DOHH2 (cell line): Measurements from ENCODE around the gene ADGRB2.
A peak's percentile ranks its signal among the peaks of the same experiment; 100 is the strongest.

Experiments used
- H3F3A ChIP-seq: fragments of 200-600 bp; sonication (generic), shearing (Covaris generic); 2 replicates; pipeline ENCODE4 v1.6.0; 2016; ENCODE audit warnings: antibody characterized with exemption, mild to moderate bottlenecking; ENCODE audit not compliant: control insufficient read depth, insufficient read depth
- H3K27ac ChIP-seq: fragments of 200-600 bp; sonication (generic); 2 replicates; pipeline ENCODE4 v1.5.1; 2014; ENCODE audit warnings: low read depth, mild to moderate bottlenecking, low read length, moderate library complexity
- H3K27me3 ChIP-seq: fragments of 200-600 bp; sonication (generic); 2 replicates; pipeline ENCODE4 v1.6.1; 2014; ENCODE audit warnings: mild to moderate bottlenecking, low read length, mixed read lengths; ENCODE audit not compliant: control insufficient read depth
- H3K36me3 ChIP-seq: fragments of 200-600 bp; sonication (generic); 2 replicates; pipeline ENCODE4 v1.6.1; 2014; ENCODE audit warnings: mild to moderate bottlenecking, low read length, moderate library complexity, mixed read lengths; ENCODE audit not compliant: control insufficient read depth
- H3K4me1 ChIP-seq: fragments of 200-600 bp; sonication (generic); 2 replicates; pipeline ENCODE4 v1.6.1; 2014; ENCODE audit warnings: mild to moderate bottlenecking, low read length, mixed read lengths; ENCODE audit not compliant: control insufficient read depth
- H3K4me2 ChIP-seq: fragments of 200-600 bp; sonication (generic); 2 replicates; pipeline ENCODE4 v1.6.0; 2014; ENCODE audit warnings: mild to moderate bottlenecking, low read length, moderate library complexity
- H3K4me3 ChIP-seq: fragments of 200-600 bp; sonication (generic); 2 replicates; pipeline ENCODE4 v1.5.1; 2014; ENCODE audit warnings: mild to moderate bottlenecking, low read length, mixed read lengths
- H3K79me2 ChIP-seq: fragments of 200-600 bp; sonication (generic); 2 replicates; pipeline ENCODE4 v1.6.1; 2014; ENCODE audit warnings: mild to moderate bottlenecking, low read length, mixed read lengths; ENCODE audit not compliant: control insufficient read depth
- H3K9me2 ChIP-seq: fragments of 200-600 bp; sonication (generic); replicated peaks from 2 replicates; pipeline ENCODE4 v1.6.1; 2014; ENCODE audit warnings: mild to moderate bottlenecking, low read length, mixed read lengths; ENCODE audit not compliant: control insufficient read depth
- H3K9me3 ChIP-seq: fragments of 200-600 bp; sonication (generic); 2 replicates; pipeline ENCODE4 v1.6.1; 2014; ENCODE audit warnings: antibody characterized with exemption, low read length, mixed read lengths; ENCODE audit not compliant: control insufficient read depth, insufficient read depth
- H4K20me1 ChIP-seq: fragments of 200-600 bp; sonication (generic); 2 replicates; pipeline ENCODE4 v1.6.0; 2014; ENCODE audit warnings: low read depth, mild to moderate bottlenecking, antibody characterized with exemption, low read length, moderate library complexity; ENCODE audit not compliant: control insufficient read depth, insufficient read depth
- CTCF ChIP-seq: fragments of 200-600 bp; sonication (generic); IDR thresholded peaks from one replicate; pipeline ENCODE4 v1.5.1; 2014; ENCODE audit warnings: antibody characterized with exemption, mild to moderate bottlenecking, low read depth, low read length; ENCODE audit not compliant: poor library complexity, severe bottlenecking
- EZH2phosphoT487 ChIP-seq: fragments of 200-600 bp; sonication (generic); IDR thresholded peaks from 2 replicates; pipeline ENCODE4 v1.6.1; 2017; ENCODE audit warnings: borderline replicate concordance, mild to moderate bottlenecking, antibody characterized with exemption, low read length, moderate library complexity, mixed read lengths

The ADGRB2 gene

GRCh38 chr1:31788138-31788824 is 24.1 kb upstream of the ADGRB2 start:
- peaks cover 10% of the 10 kb centered on the region for H3K27me3 ChIP-seq
- H3K4me2 ChIP-seq: peak overlapping the region; percentile 99
- no peaks in the 10 kb centered on the region for H3K79me2 ChIP-seq
- H3K9me3 ChIP-seq: no peaks in the 10 kb centered on the region
- no peaks in the 10 kb centered on the region for H3K36me3 ChIP-seq
- no peaks in the 10 kb centered on the region for H4K20me1 ChIP-seq
- no peaks in the 10 kb centered on the region for H3K9me2 ChIP-seq
- TF ChIP-seq CTCF: no peak
- TF ChIP-seq EZH2phosphoT487: no peak
- peaks cover 6% of the 10 kb centered on the region; the same call in 1 of the 2 replicates for H3F3A ChIP-seq
- H3K4me3 ChIP-seq: peak overlapping the region; percentile 82
- H3K4me1 ChIP-seq: peaks cover 42% of the 10 kb centered on the region
- H3K27ac ChIP-seq: peak overlapping the region; percentile 64

- no peaks in the 10 kb centered on the region for H4K20me1 ChIP-seq
- TF ChIP-seq CTCF (no peak), EZH2phosphoT487 (no peak)
- no peaks in the 10 kb centered on the region for H3K9me3 ChIP-seq
- H3K27ac ChIP-seq: peak overlapping the region; percentile 64; the same call in 1 of the 2 replicates
- no peaks in the 10 kb centered on the region for H3K9me2 ChIP-seq
- peak overlapping the region; percentile 99 for H3K4me2 ChIP-seq
- H3K79me2 ChIP-seq: no peaks in the 10 kb centered on the region
- peaks cover 10% of the 10 kb centered on the region for H3K27me3 ChIP-seq
- H3K4me3 ChIP-seq: peak overlapping the region; percentile 82
- H3F3A ChIP-seq: peaks cover 6% of the 10 kb centered on the region; the same call in 1 of the 2 replicates
- H3K4me1 ChIP-seq: peaks cover 46% of the 10 kb centered on the region
- H3K36me3 ChIP-seq: no peaks in the 10 kb centered on the region
Measured at GRCh38 chr1:31787786-31788137, 23.6 kb upstream of the ADGRB2 start.

GRCh38 chr1:31787261-31787660 is 23.1 kb upstream of the ADGRB2 start:
- no peak overlapping the region for H3K27ac ChIP-seq
- H3K4me2 ChIP-seq: peak overlapping the region; percentile 99
- peaks cover 47% of the 10 kb centered on the region for H3K4me1 ChIP-seq
- no peak for TF ChIP-seq CTCF
- TF ChIP-seq EZH2phosphoT487: no peak
- H3K9me3 ChIP-seq: no peaks in the 10 kb centered on the region
- no peaks in the 10 kb centered on the region for H3K9me2 ChIP-seq
- H4K20me1 ChIP-seq: no peaks in the 10 kb centered on the region
- peaks cover 6% of the 10 kb centered on the region; the same call in 1 of the 2 replicates for H3F3A ChIP-seq
- no peak overlapping the region for H3K4me3 ChIP-seq
- no peaks in the 10 kb centered on the region for H3K36me3 ChIP-seq
- peaks cover 6% of the 10 kb centered on the region for H3K27me3 ChIP-seq
- H3K79me2 ChIP-seq: no peaks in the 10 kb centered on the region
